Calu3 (cell line): Measurements from ENCODE around the gene CMTM3. TPM values are rescaled to one million over a fixed set of nuclear protein-coding genes. Genes with fewer than 3 reads are reported as not detected.

Experiments used
- BruUV-seq: library from RNA; stranded (reverse); fragments of 400-500 nt; replicated peaks from 2 replicates; lab custom pipeline; 2021; lab: Mats Ljungman, UMichigan
- CTCF ChIA-PET: fragments of 300-600 bp; sonication (Branson Sonifier 250); formaldehyde crosslinking; loops from one replicate; lab custom pipeline; 2022; ENCODE audit warnings: antibody characterized with exemption; lab: Charles Lee
- DNase-seq: peaks from one replicate; pipeline ENCODE4 v3.0.0; 2022
- H3K27ac Mint-ChIP-seq: one replicate; pipeline ENCODE4 v1.8.0; 2022; ENCODE audit warnings: mixed read lengths; ENCODE audit not compliant: unreplicated experiment
- H3K27me3 Mint-ChIP-seq: one replicate; pipeline ENCODE4 v1.8.0; 2022; ENCODE audit warnings: mixed read lengths; ENCODE audit not compliant: unreplicated experiment
- H3K36me3 Mint-ChIP-seq: one replicate; pipeline ENCODE4 v1.8.0; 2022; ENCODE audit warnings: mild to moderate bottlenecking, moderate library complexity, mixed read lengths; ENCODE audit not compliant: insufficient read depth, unreplicated experiment
- H3K4me1 Mint-ChIP-seq: one replicate; pipeline ENCODE4 v1.8.0; 2022; ENCODE audit warnings: mild to moderate bottlenecking, low read depth, mixed read lengths; ENCODE audit not compliant: unreplicated experiment
- H3K4me3 Mint-ChIP-seq: one replicate; pipeline ENCODE4 v1.8.0; 2022; ENCODE audit warnings: mild to moderate bottlenecking, low read depth, moderate library complexity, mixed read lengths; ENCODE audit not compliant: unreplicated experiment
- H3K9me3 Mint-ChIP-seq: one replicate; pipeline ENCODE4 v1.8.0; 2022; ENCODE audit warnings: low read depth, mixed read lengths; ENCODE audit not compliant: unreplicated experiment
- intact Hi-C: fragments of 100-400 bp; cut with micrococcal nuclease; formaldehyde crosslinking; loops from one replicate; pipeline ENCODE4 v1.10.0; 2022; ENCODE audit not compliant: unreplicated experiment
- total RNA-seq: library from RNA; stranded (reverse); gene quantifications from 2 replicates; pipeline ENCODE4 v1.2.3, GENCODE V29; 2022
- TF ChIP-seq, protein P1 (sequence below): fragments of 200-600 bp; IDR thresholded peaks from one replicate; pipeline ENCODE4 v1.8.0; 2022; ENCODE audit warnings: antibody characterized with exemption; ENCODE audit not compliant: unreplicated experiment

Gene CMTM3
- total RNA-seq, 1 experiment from 2014 or later = 33.6 TPM

DNA sequence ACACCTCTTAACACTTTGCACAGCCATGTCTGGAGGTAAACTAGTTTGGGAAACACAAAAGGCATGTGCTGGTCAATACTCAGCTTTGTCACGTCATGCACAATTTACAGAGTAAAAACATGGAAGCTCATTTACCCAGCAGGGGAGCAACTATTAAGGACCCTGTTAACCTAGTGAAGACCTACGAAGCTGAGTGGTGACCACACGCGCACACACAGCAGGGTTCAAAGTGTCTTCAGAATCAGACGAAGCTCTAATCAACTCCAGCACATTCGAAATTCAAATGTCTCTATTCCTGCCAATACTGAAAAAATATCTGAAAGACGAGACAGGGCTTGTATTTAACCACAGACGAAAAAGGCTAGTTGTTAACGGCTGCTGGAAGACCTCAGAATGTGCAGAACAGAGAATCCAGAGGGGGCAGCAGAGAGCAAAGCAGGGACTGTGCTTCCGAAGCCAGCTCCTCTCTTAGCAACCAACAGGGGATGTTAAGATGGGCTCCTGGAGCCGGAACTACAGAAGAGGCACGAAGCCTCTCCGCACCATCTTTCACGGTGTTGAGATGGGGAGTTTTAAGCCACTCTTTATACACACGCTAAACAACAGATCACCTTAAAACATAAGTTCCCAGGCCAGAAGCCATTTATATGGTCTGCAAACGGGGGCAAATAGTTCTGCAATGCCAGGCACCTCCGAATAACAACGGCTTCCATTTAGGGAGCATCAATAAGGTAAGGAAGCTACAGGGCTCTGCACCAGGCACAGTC lies 46.4 kb downstream of the CMTM3 start:
- intact Hi-C loops = no loop called here
- no TSS peak for BruUV-seq
- no peaks in the 10 kb centered on the region for H3K9me3 Mint-ChIP-seq
- no peaks in the 10 kb centered on the region for H3K27me3 Mint-ChIP-seq
- no peak overlapping the region for H3K4me3 Mint-ChIP-seq
- CTCF ChIA-PET = interaction anchor here (0.9 to 2.5 kb wide), 17 partner anchors 11 to 309 kb away, joined by 3 to 25 read pairs (median 4); partner anchors contain the start of gene NAE1
- TF ChIP-seq, protein P1, sequence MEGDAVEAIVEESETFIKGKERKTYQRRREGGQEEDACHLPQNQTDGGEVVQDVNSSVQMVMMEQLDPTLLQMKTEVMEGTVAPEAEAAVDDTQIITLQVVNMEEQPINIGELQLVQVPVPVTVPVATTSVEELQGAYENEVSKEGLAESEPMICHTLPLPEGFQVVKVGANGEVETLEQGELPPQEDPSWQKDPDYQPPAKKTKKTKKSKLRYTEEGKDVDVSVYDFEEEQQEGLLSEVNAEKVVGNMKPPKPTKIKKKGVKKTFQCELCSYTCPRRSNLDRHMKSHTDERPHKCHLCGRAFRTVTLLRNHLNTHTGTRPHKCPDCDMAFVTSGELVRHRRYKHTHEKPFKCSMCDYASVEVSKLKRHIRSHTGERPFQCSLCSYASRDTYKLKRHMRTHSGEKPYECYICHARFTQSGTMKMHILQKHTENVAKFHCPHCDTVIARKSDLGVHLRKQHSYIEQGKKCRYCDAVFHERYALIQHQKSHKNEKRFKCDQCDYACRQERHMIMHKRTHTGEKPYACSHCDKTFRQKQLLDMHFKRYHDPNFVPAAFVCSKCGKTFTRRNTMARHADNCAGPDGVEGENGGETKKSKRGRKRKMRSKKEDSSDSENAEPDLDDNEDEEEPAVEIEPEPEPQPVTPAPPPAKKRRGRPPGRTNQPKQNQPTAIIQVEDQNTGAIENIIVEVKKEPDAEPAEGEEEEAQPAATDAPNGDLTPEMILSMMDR = peak; percentile 96
- H3K27ac Mint-ChIP-seq = no peak overlapping the region
- H3K4me1 Mint-ChIP-seq = peaks cover 9% of the 10 kb centered on the region
- DNase-seq = peak; percentile 87
- no peaks in the 10 kb centered on the region for H3K36me3 Mint-ChIP-seq

DNA sequence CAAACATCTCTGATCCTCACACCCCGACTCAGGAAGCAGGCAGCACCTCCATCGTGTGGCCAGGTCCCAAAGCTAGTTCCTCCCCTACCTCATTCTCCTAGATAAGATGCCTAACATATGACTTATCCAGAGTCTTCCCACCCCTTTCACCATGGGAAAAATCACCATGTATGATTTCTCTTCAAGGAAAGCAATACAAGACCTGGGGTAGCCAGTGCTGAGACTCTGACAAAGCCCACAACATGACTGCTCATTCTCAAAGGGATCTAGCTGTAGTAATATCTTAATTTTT lies 46.9 kb downstream of the CMTM3 start:
- CTCF ChIA-PET = interaction anchor here (0.9 to 2.5 kb wide), 16 partner anchors 11 to 309 kb away, joined by 3 to 25 read pairs (median 4); partner anchors contain the start of gene NAE1
- no peak for DNase-seq
- H3K36me3 Mint-ChIP-seq = no peaks in the 10 kb centered on the region
- no TSS peak for BruUV-seq
- no peaks in the 10 kb centered on the region for H3K9me3 Mint-ChIP-seq
- H3K4me1 Mint-ChIP-seq = peaks cover 9% of the 10 kb centered on the region
- no peaks in the 10 kb centered on the region for H3K27me3 Mint-ChIP-seq
- no peak overlapping the region for H3K4me3 Mint-ChIP-seq
- TF ChIP-seq, protein P1 = no peak
- intact Hi-C loops = no loop called here
- no peak overlapping the region for H3K27ac Mint-ChIP-seq

DNA sequence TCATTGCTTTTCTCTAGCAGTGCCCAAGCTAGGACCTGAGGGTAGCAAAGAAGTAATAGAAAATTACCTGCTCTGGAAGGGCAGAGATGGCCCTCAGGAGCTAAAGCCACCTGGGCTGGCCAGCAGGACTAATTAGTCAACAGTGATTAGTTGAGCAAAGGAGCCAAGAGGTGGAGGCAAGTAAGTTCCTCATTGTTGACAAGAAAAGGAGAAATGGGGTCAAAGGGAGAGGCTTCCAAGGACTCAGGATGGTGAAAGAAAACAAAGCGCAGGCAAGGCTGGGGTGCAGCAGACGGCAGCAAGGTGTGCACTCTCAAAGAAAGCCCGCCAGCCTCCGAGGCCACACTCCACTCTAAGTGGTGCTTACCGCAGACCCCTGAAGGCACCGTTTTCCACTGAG lies 47.5 kb downstream of the CMTM3 start:
- peaks cover 9% of the 10 kb centered on the region for H3K4me1 Mint-ChIP-seq
- no peaks in the 10 kb centered on the region for H3K27me3 Mint-ChIP-seq
- no peak overlapping the region for H3K4me3 Mint-ChIP-seq
- no TSS peak for BruUV-seq
- no peak for DNase-seq
- CTCF ChIA-PET = interaction anchor here (1.3 to 2.5 kb wide), 6 partner anchors 10 to 216 kb away, joined by 3 to 25 read pairs (median 8); partner anchors contain the start of gene NAE1
- intact Hi-C loops = no loop called here
- no peaks in the 10 kb centered on the region for H3K36me3 Mint-ChIP-seq
- no peak overlapping the region for H3K27ac Mint-ChIP-seq
- no peaks in the 10 kb centered on the region for H3K9me3 Mint-ChIP-seq
- TF ChIP-seq, protein P1 = no peak

DNA sequence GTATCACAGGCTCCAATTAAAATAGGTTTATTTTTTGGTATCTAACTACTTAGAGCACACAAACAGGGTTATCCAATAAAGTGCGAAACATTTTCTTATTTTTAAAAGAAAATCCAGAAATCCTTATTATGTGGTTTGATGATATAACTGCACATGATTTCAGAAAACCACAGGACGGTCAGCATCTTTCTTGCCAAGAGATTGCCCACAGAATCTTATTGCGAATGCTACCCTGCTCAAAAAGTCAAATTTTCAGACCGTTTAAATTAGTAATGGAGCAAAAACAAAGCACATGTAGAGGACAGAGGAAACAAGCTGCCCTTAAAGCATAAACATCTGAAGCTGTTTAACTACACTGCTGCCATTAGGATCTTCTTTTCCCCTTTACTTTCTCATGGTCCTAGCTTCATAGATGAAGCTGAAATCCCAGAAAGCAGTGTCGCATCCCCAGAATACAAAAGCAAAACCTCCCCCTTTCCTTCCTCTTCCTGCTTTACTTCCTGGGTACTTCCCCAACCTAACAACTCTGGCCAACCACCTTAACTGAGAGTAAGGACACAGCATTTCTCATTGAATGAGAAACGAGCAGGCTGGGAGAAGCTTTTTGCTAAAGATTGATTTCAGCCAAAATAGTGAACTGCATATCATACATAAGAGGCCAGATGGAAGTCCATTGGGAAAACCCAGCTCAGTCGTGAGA lies 48.3 kb downstream of the CMTM3 start:
- no peaks in the 10 kb centered on the region for H3K9me3 Mint-ChIP-seq
- CTCF ChIA-PET = no interaction called here
- H3K4me1 Mint-ChIP-seq = peaks cover 9% of the 10 kb centered on the region
- BruUV-seq = no TSS peak
- TF ChIP-seq, protein P1 = no peak
- H3K27ac Mint-ChIP-seq = no peak overlapping the region
- H3K36me3 Mint-ChIP-seq = no peaks in the 10 kb centered on the region
- no peaks in the 10 kb centered on the region for H3K27me3 Mint-ChIP-seq
- DNase-seq = no peak
- intact Hi-C loops = no loop called here
- H3K4me3 Mint-ChIP-seq = no peak overlapping the region
